Suprapubic skin (tissue), 4 donors: ENCODE measurements around the gene FBXL22.

Source experiments
- EP300 ChIP-seq: sonication (generic); formaldehyde crosslinking; IDR thresholded peaks from one replicate; pipeline ENCODE4 v1.6.1; 2017; ENCODE audit warnings: antibody characterized with exemption
- POLR2A ChIP-seq, 2 donors: fragments of 450-650 bp; IDR thresholded peaks; one replicate each; pipeline ENCODE4 v1.6.1; 2017; ENCODE audit warnings: antibody characterized with exemption in 2 of 2, mild to moderate bottlenecking in 2 of 2, moderate library complexity in 2 of 2
- POLR2AphosphoS5 ChIP-seq, 3 donors: sonication (generic); formaldehyde crosslinking; IDR thresholded peaks; one replicate each; pipeline ENCODE4 v1.6.1; 2017; ENCODE audit warnings: antibody characterized with exemption in 3 of 3
- TF ChIP-seq, protein P1 (sequence below), 2 donors: fragments of 200-600 bp in 1 of 2; fragments of 450-650 bp in 1 of 2; sonication (generic) in 1 of 2; IDR thresholded peaks; one replicate each; pipeline ENCODE4 v1.5.1; 2016 to 2019; ENCODE audit warnings: antibody characterized with exemption in 2 of 2, mild to moderate bottlenecking in 1 of 2, moderate library complexity in 1 of 2

DNA sequence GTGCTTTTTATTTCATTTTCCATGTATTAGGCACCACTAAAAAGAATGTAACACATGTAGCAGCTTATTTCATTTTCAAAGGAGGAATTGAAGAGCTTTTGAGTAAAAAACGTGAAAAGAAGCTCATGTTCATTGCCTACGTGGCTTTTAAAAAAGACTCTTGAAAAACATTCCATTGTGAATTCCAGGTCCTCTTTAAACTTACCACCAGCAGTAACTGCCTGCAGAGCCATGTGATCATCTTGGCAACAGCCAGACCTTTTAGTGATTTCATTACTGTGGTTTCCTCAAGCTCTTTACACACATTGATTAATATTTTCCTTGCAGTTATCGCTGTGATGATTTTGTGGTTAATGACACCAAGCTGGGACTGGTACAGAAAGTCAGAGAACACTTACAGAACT is 43.8 kb upstream of the FBXL22 start:
- TF ChIP-seq, protein P1, sequence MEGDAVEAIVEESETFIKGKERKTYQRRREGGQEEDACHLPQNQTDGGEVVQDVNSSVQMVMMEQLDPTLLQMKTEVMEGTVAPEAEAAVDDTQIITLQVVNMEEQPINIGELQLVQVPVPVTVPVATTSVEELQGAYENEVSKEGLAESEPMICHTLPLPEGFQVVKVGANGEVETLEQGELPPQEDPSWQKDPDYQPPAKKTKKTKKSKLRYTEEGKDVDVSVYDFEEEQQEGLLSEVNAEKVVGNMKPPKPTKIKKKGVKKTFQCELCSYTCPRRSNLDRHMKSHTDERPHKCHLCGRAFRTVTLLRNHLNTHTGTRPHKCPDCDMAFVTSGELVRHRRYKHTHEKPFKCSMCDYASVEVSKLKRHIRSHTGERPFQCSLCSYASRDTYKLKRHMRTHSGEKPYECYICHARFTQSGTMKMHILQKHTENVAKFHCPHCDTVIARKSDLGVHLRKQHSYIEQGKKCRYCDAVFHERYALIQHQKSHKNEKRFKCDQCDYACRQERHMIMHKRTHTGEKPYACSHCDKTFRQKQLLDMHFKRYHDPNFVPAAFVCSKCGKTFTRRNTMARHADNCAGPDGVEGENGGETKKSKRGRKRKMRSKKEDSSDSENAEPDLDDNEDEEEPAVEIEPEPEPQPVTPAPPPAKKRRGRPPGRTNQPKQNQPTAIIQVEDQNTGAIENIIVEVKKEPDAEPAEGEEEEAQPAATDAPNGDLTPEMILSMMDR (IDR thresholded peaks at IDR 0.05) = no peak
- TF ChIP-seq POLR2AphosphoS5 (IDR thresholded peaks at IDR 0.05) (peak in 2 of 3 donors; percentile 43 to 59), POLR2A (IDR thresholded peaks at IDR 0.05) (no peak), EP300 (no peak)
